SK-N-SH treated with all-trans-retinoic acid at 6 μM for 48 hours (cell line): ENCODE results near the gene CMTR2.

Experiments used
- ARNTL ChIP-seq: fragments of 450-650 bp; formaldehyde crosslinking; IDR thresholded peaks from 2 replicates; pipeline ENCODE4 v1.5.0; 2020; ENCODE audit warnings: low read depth, mild to moderate bottlenecking, moderate library complexity, borderline replicate concordance
- BACH2 ChIP-seq: fragments of 250-450 bp; sonication (Bioruptor Pico); IDR thresholded peaks from 2 replicates; pipeline ENCODE4 v1.9.0; 2021; ENCODE audit warnings: mild to moderate bottlenecking, borderline replicate concordance
- CSDC2 ChIP-seq: fragments of 250-450 bp; sonication (Bioruptor Pico); IDR thresholded peaks from 2 replicates; pipeline ENCODE4 v1.5.0; 2020; ENCODE audit warnings: mild to moderate bottlenecking, moderate library complexity
- CSRNP3 ChIP-seq: fragments of 250-450 bp; sonication (Bioruptor Pico); IDR thresholded peaks from 2 replicates; pipeline ENCODE4 v1.5.1; 2021; ENCODE audit warnings: mild to moderate bottlenecking, moderate library complexity
- OSR1 ChIP-seq: fragments of 250-450 bp; sonication (Bioruptor Pico); IDR thresholded peaks from 2 replicates; pipeline ENCODE4 v1.8.0; 2022; ENCODE audit warnings: moderate library complexity, mild to moderate bottlenecking, inconsistent platforms
- PATZ1 ChIP-seq: fragments of 250-450 bp; sonication (Bioruptor Pico); IDR thresholded peaks from 2 replicates; pipeline ENCODE4 v1.8.0; 2020; ENCODE audit warnings: mild to moderate bottlenecking, moderate library complexity, borderline replicate concordance
- PPARA ChIP-seq: fragments of 250-450 bp; sonication (Bioruptor Pico); IDR thresholded peaks from 2 replicates; pipeline ENCODE4 v1.5.0; 2020; ENCODE audit warnings: mild to moderate bottlenecking, borderline replicate concordance
- RARB ChIP-seq: fragments of 250-450 bp; sonication (Bioruptor Pico); IDR thresholded peaks from 2 replicates; pipeline ENCODE4 v1.8.0; 2021; ENCODE audit warnings: mild to moderate bottlenecking, moderate library complexity
- TCF4 ChIP-seq: fragments of 250-450 bp; sonication (Bioruptor Pico); IDR thresholded peaks from 2 replicates; pipeline ENCODE4 v1.8.0; 2021; ENCODE audit warnings: mild to moderate bottlenecking, moderate library complexity, borderline replicate concordance
- ZFP3 ChIP-seq: fragments of 250-450 bp; sonication (Bioruptor Pico); IDR thresholded peaks from 2 replicates; pipeline ENCODE4 v1.5.0; 2020; ENCODE audit warnings: mild to moderate bottlenecking, moderate library complexity
- ZNF8 ChIP-seq: fragments of 450-650 bp; formaldehyde crosslinking; IDR thresholded peaks from 2 replicates; pipeline ENCODE4 v1.5.0; 2020; ENCODE audit warnings: mild to moderate bottlenecking, moderate library complexity
- TF ChIP-seq, protein P1 (sequence below): fragments of 250-450 bp; sonication (Bioruptor Pico); IDR thresholded peaks from 2 replicates; pipeline ENCODE4 v1.5.1; 2020; ENCODE audit warnings: low read depth, mild to moderate bottlenecking, moderate library complexity

DNA sequence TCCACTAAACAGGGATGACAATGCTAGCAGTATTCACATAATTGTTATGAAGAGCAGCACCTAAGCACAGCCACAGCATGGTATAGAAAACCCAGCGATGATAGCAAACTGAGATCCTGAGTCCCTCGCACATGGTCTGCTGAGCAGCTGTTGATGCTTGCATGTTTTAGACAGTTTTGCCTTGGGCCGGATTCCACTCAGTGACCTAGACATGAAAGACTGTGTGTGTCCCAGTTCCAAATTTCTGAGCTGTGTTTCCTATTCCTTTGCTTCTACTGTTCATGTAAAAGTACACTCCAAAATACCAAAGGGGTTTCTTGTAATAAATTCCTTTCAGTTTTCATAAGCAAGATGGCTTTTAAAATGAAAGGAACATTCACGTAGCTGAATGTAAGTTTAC is 30.8 kb upstream of the CMTR2 start:
- no peak for TF ChIP-seq ZNF8
- TF ChIP-seq PATZ1 (CRISPR knock-in tag), result no peak
- TF ChIP-seq RARB, result no peak
- no peak for TF ChIP-seq BACH2 (CRISPR knock-in tag)
- no peak for TF ChIP-seq OSR1 (CRISPR knock-in tag)
- no peak for TF ChIP-seq PPARA (CRISPR knock-in tag)
- TF ChIP-seq CSDC2, result no peak
- TF ChIP-seq ZFP3, result no peak
- TF ChIP-seq ARNTL (CRISPR knock-in tag), result no peak
- TF ChIP-seq TCF4 (CRISPR knock-in tag), result no peak
- TF ChIP-seq, protein P1, sequence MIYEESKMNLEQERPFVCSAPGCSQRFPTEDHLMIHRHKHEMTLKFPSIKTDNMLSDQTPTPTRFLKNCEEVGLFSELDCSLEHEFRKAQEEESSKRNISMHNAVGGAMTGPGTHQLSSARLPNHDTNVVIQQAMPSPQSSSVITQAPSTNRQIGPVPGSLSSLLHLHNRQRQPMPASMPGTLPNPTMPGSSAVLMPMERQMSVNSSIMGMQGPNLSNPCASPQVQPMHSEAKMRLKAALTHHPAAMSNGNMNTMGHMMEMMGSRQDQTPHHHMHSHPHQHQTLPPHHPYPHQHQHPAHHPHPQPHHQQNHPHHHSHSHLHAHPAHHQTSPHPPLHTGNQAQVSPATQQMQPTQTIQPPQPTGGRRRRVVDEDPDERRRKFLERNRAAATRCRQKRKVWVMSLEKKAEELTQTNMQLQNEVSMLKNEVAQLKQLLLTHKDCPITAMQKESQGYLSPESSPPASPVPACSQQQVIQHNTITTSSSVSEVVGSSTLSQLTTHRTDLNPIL, result no peak
- no peak for TF ChIP-seq CSRNP3
